Measurements from ENCODE around the gene NR5A1.

DNA sequence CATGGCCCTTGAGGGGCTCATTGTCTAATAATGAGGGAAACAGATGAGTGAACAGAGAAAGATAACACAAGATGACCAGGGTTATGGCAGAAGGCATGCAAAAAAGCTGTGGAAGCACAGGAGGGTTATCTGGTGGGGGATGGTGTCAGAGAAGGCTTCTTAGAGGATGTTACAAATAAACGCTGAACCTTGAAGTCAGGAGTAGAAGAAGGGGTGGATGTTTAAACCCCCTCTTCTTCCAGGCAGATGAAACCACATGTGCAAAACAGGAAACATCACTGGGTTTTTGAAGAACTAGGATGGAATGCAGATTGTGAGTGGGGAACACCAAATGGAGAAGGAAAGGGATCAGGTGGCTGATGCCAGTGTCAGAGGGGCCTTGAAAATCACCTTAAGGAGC, 41.8 kb upstream of the NR5A1 start:
- TF ChIP-seq EZH2phosphoT487 (IDR thresholded peaks at IDR 0.05; ENCODE audit: insufficient read depth, low read depth), result no peak
- no peak for TF ChIP-seq EZH2 (IDR thresholded peaks at IDR 0.05; ENCODE audit: insufficient read depth, poor library complexity, severe bottlenecking)

All from GM23248 (cell line).